HG03025 (cell line): ENCODE measurements around the gene ZNF331.

Experiments
- ATAC-seq: cut with Tn5 transposase; IDR thresholded peaks from one replicate; pipeline ENCODE4 v1.9.1; 2021; ENCODE audit warnings: mild to moderate bottlenecking, moderate library complexity; ENCODE audit not compliant: unreplicated experiment, low FRiP score

The ZNF331 gene

GRCh38 chr19:53555352-53555751 lies 17.4 kb downstream of the ZNF331 start:
- no peak for ATAC-seq

- ATAC-seq = no peak
These were observed 33.4 kb downstream of the ZNF331 start for GRCh38 chr19:53571339-53571738.

GRCh38 chr19:53576941-53577653 lies 39.2 kb downstream of the ZNF331 start:
- ATAC-seq = no peak

- no peak for ATAC-seq
These were observed 40.0 kb downstream of the ZNF331 start for GRCh38 chr19:53577968-53578367.

- no peak for ATAC-seq
These were observed 41.6 kb downstream of the ZNF331 start for GRCh38 chr19:53579518-53579917.

- no peak for ATAC-seq
These were observed 43.2 kb downstream of the ZNF331 start for GRCh38 chr19:53580871-53581835.

- no peak for ATAC-seq
These were observed 43.9 kb downstream of the ZNF331 start for GRCh38 chr19:53581871-53582279.

GRCh38 chr19:53583181-53583580 lies 45.2 kb downstream of the ZNF331 start:
- ATAC-seq = no peak

- ATAC-seq = no peak
These were observed 48.3 kb downstream of the ZNF331 start for GRCh38 chr19:53586277-53586691.

GRCh38 chr19:53594811-53595509 lies 57.0 kb downstream of the ZNF331 start:
- ATAC-seq = no peak

- no peak for ATAC-seq
These were observed 57.5 kb downstream of the ZNF331 start for GRCh38 chr19:53595510-53595867.

GRCh38 chr19:53596056-53596455 lies 58.1 kb downstream of the ZNF331 start:
- ATAC-seq = no peak

GRCh38 chr19:53597023-53597422 lies 59.1 kb downstream of the ZNF331 start:
- ATAC-seq = no peak

GRCh38 chr19:53598361-53598760 lies 60.4 kb downstream of the ZNF331 start:
- no peak for ATAC-seq

- ATAC-seq = no peak
These were observed 62.3 kb downstream of the ZNF331 start for GRCh38 chr19:53600217-53600616.

GRCh38 chr19:53606031-53606430 lies 68.1 kb downstream of the ZNF331 start:
- ATAC-seq = no peak

GRCh38 chr19:53608381-53608780 lies 70.4 kb downstream of the ZNF331 start:
- no peak for ATAC-seq

- no peak for ATAC-seq
These were observed 75.0 kb downstream of the ZNF331 start for GRCh38 chr19:53612762-53613526.

GRCh38 chr19:53621885-53622740 lies 84.2 kb downstream of the ZNF331 start:
- no peak for ATAC-seq
